Motor neuron (in vitro differentiated cells): ENCODE results near the gene SIRT3. TPM values are rescaled to one million over a fixed set of nuclear protein-coding genes. Genes with fewer than 3 reads are reported as not detected.
A peak's percentile ranks its signal among the peaks of the same experiment; 100 is the strongest.
"Not testable (repeated sequence)": the region's sequence is repeated elsewhere in the genome, so short reads cannot be mapped to it uniquely, and the experiment has no call there.

Source experiments
- ATAC-seq, 8 experiments: fragments of 200-7000 bp; cut with Tn5 transposase; replicated peaks in 6 of 8; 2 replicates each; pipeline ENCODE4 v1.8.0; 2021; ENCODE audit warnings: mild to moderate bottlenecking in 8 of 8, moderate library complexity in 8 of 8
- H3K27ac ChIP-seq, 2 donors: fragments of 250-450 bp; sonication (Bioruptor Pico); 2 replicates each; pipeline ENCODE4 v1.9.0; 2021; ENCODE audit warnings: antibody characterized with exemption in 2 of 2, mild to moderate bottlenecking in 2 of 2, moderate library complexity in 1 of 2
- H3K4me1 ChIP-seq, 2 donors: fragments of 250-450 bp; sonication (Bioruptor Pico); replicated peaks in 1 of 2; 2 replicates each; pipeline ENCODE4 v1.6.1; 2021; ENCODE audit warnings: antibody characterized with exemption in 2 of 2, mild to moderate bottlenecking in 2 of 2, moderate library complexity in 1 of 2
- H3K4me3 ChIP-seq, 5 donors: fragments of 250-450 bp; sonication (Bioruptor Pico); 2 replicates each; pipeline ENCODE4 v1.9.0; 2021; ENCODE audit warnings: antibody characterized with exemption in 5 of 5, mild to moderate bottlenecking in 5 of 5, moderate library complexity in 4 of 5
- WGBS, 10 experiments: fragments of 450-650 bp; shearing (Covaris generic); methylation state at CpG; one replicate each; pipeline ENCODE4 v1.0.0; 2022; 5-methylcytosine and 5-hydroxymethylcytosine counted together
- in situ Hi-C, 9 experiments: fragments of 400-800 bp; cut with MboI; loops; one replicate each; pipeline ENCODE4 v1.15.0; 2021; ENCODE audit warnings: low sequenced_read_pairs in 9 of 9, low pct_unique_long_range_greater_than_20kb in 2 of 9; ENCODE audit not compliant: unreplicated experiment in 9 of 9
- total RNA-seq, 8 experiments: library from RNA; unstranded; fragments of 300-600 nt; gene quantifications; 2 replicates each; pipeline versions ENCODE4 v1.2.3 to v1.2.4, GENCODE V29; 2022

SIRT3 gene
- total RNA-seq, 8 experiments from 2014 or later: 15.1 to 35.0 (median 16.6) TPM

GRCh38 chr11:279040-279965 lies 43.2 kb upstream of the SIRT3 start:
- Histone ChIP-seq H3K27ac (no peak overlapping the region), H3K4me1 (no peaks in the 10 kb centered on the region), H3K4me3 (no peak overlapping the region)
- in situ Hi-C loops: no loop called here
- peak in 2 of 8 experiments; percentile 12 to 13 for ATAC-seq
- 29 to 53% methylated on average over 3 to 5 of the region's 97 CpGs; no CpG with 5 or more reads in 8 of the 10 experiments for WGBS, 10 experiments

GRCh38 chr11:278001-278951 lies 42.1 kb upstream of the SIRT3 start, which contains the start of gene NLRP6:
Gene NLRP6 (plus strand): TSS chr11:278407. CDS start chr11:278570, 163 bp downstream.
- peak in 3 of 8 experiments; percentile 10 to 19 (median 16) for ATAC-seq
- H3K4me3 ChIP-seq: no peak within 1 kb of the TSS
- H3K4me1 ChIP-seq: no peaks in the 10 kb centered on the region
- WGBS, 10 experiments: 0 to 100% (median 87%) methylated on average over 1 to 7 of the region's 21 CpGs; no CpG with 5 or more reads in 4 of the 10 experiments
- no peak within 1 kb of the TSS for H3K27ac ChIP-seq
- in situ Hi-C loops: no loop called here

GRCh38 chr11:276219-276618 lies 40.1 kb upstream of the SIRT3 start:
- in situ Hi-C loops: no loop called here
- ATAC-seq: no peak
- Histone ChIP-seq H3K4me3 (no peak overlapping the region), H3K27ac (no peak overlapping the region), H3K4me1 (no peaks in the 10 kb centered on the region)

- in situ Hi-C loops: no loop called here
- 60 to 93% (median 80%) methylated on average over 1 to 3 of the region's 6 CpGs; no CpG with 5 or more reads in 5 of the 10 experiments for WGBS, 10 experiments
- Histone ChIP-seq H3K4me3 (no peak overlapping the region), H3K4me1 (no peaks in the 10 kb centered on the region), H3K27ac (no peak overlapping the region)
- ATAC-seq: no peak
Measured at GRCh38 chr11:272931-273198, 36.7 kb upstream of the SIRT3 start.

GRCh38 chr11:272195-272930 lies 36.2 kb upstream of the SIRT3 start:
- Histone ChIP-seq H3K4me3 (no peak overlapping the region), H3K27ac (no peak overlapping the region), H3K4me1 (no peaks in the 10 kb centered on the region)
- ATAC-seq: no peak
- WGBS, 10 experiments: 42 to 91% (median 80%) methylated on average over 1 to 11 of the region's 22 CpGs; no CpG with 5 or more reads in 3 of the 10 experiments
- in situ Hi-C loops: no loop called here

- no peak for ATAC-seq
- Histone ChIP-seq H3K4me3 (no peak overlapping the region), H3K4me1 (no peaks in the 10 kb centered on the region), H3K27ac (no peak overlapping the region)
- in situ Hi-C loops: no loop called here
- 90 to 100% (median 95%) methylated on average over 1 to 3 of the region's 8 CpGs; no CpG with 5 or more reads in 6 of the 10 experiments for WGBS, 10 experiments
Measured at GRCh38 chr11:271319-271715, 35.2 kb upstream of the SIRT3 start.

GRCh38 chr11:270451-271318 lies 34.5 kb upstream of the SIRT3 start:
- WGBS, 10 experiments: 35 to 100% (median 87%) methylated on average over 1 to 8 of the region's 18 CpGs; no CpG with 5 or more reads in 1 of the 10 experiments
- H3K4me1 ChIP-seq: no peaks in the 10 kb centered on the region
- ATAC-seq: no peak
- H3K27ac ChIP-seq: no peak overlapping the region
- in situ Hi-C loops: no loop called here
- no peak overlapping the region for H3K4me3 ChIP-seq

GRCh38 chr11:269146-269890 lies 33.2 kb upstream of the SIRT3 start:
- 12 to 73% (median 54%) methylated on average over 5 to 21 of the region's 21 CpGs for WGBS, 10 experiments
- no peak overlapping the region for H3K27ac ChIP-seq
- H3K4me3 ChIP-seq: no peak overlapping the region
- in situ Hi-C loops: no loop called here
- peak in 3 of 8 experiments; percentile 22 to 53 (median 45) for ATAC-seq
- no peaks in the 10 kb centered on the region for H3K4me1 ChIP-seq

- in situ Hi-C loops, H3K4me3 ChIP-seq, H3K4me1 ChIP-seq, H3K27ac ChIP-seq: not testable (repeated sequence)
- 0 to 79% (median 45%) methylated on average over 2 to 13 of the region's 16 CpGs; no CpG with 5 or more reads in 2 of the 10 experiments for WGBS, 10 experiments
- peak in 3 of 8 experiments; percentile 84 to 95 (median 93) for ATAC-seq
Measured at GRCh38 chr11:268716-269145, 32.6 kb upstream of the SIRT3 start.

- in situ Hi-C loops: no loop called here
- H3K4me1 ChIP-seq: no peaks in the 10 kb centered on the region
- 77 to 80% methylated on average over 1 to 9 of the region's 18 CpGs; no CpG with 5 or more reads in 8 of the 10 experiments for WGBS, 10 experiments
- H3K27ac ChIP-seq: no peak overlapping the region
- ATAC-seq: no peak
- no peak overlapping the region for H3K4me3 ChIP-seq
Measured at GRCh38 chr11:267491-267994, 31.4 kb upstream of the SIRT3 start.

- ATAC-seq: no peak
- 56 to 100% (median 91%) methylated on average over 1 to 4 of the region's 13 CpGs; no CpG with 5 or more reads in 1 of the 10 experiments for WGBS, 10 experiments
- H3K4me3 ChIP-seq: no peak overlapping the region
- in situ Hi-C loops: no loop called here
- no peaks in the 10 kb centered on the region for H3K4me1 ChIP-seq
- no peak overlapping the region for H3K27ac ChIP-seq
Measured at GRCh38 chr11:266676-267439, 30.7 kb upstream of the SIRT3 start.
